Fibroblast of skin of left quadriceps (primary cell): Measurements from ENCODE around the gene MCM9.

ENCODE experiments used
- DNase-seq, 2 experiments: peaks; one replicate each; pipeline ENCODE4 v3.0.0-alpha.2; 2013; ENCODE audit warnings: low read depth in 2 of 2

Gene MCM9

GRCh38 chr6:118865100-118865391 is 69.9 kb downstream of the MCM9 start:
- DNase-seq = no peak

- no peak for DNase-seq
Measured at GRCh38 chr6:118864341-118865099, 70.4 kb downstream of the MCM9 start.

GRCh38 chr6:118862443-118862842 is 72.5 kb downstream of the MCM9 start:
- no peak for DNase-seq

- no peak for DNase-seq
Measured at GRCh38 chr6:118860880-118861279, 74.1 kb downstream of the MCM9 start.

GRCh38 chr6:118860363-118860762 is 74.6 kb downstream of the MCM9 start:
- no peak for DNase-seq

- DNase-seq = no peak
Measured at GRCh38 chr6:118859517-118860064, 75.4 kb downstream of the MCM9 start.

- no peak for DNase-seq
Measured at GRCh38 chr6:118856301-118856700, 78.7 kb downstream of the MCM9 start.

- no peak for DNase-seq
Measured at GRCh38 chr6:118853408-118853807, 81.6 kb downstream of the MCM9 start.

GRCh38 chr6:118844915-118845314 is 90.0 kb downstream of the MCM9 start:
- no peak for DNase-seq

- no peak for DNase-seq
Measured at GRCh38 chr6:118843685-118844390, 91.1 kb downstream of the MCM9 start.

GRCh38 chr6:118830691-118831090 is 104.3 kb downstream of the MCM9 start:
- DNase-seq = no peak

- no peak for DNase-seq
Measured at GRCh38 chr6:118829817-118830478, 105.0 kb downstream of the MCM9 start.

- no peak for DNase-seq
Measured at GRCh38 chr6:118826096-118826495, 108.9 kb downstream of the MCM9 start.

GRCh38 chr6:118825661-118826060 is 109.3 kb downstream of the MCM9 start:
- no peak for DNase-seq

- DNase-seq = no peak
Measured at GRCh38 chr6:118815495-118815894, 119.5 kb downstream of the MCM9 start.

GRCh38 chr6:118813775-118814174 is 121.2 kb downstream of the MCM9 start:
- peak in 1 of 2 experiments; percentile 1 for DNase-seq

- DNase-seq = no peak
Measured at GRCh38 chr6:118812970-118813369, 122.0 kb downstream of the MCM9 start.

- DNase-seq = no peak
Measured at GRCh38 chr6:118810420-118811027, 124.4 kb downstream of the MCM9 start.

GRCh38 chr6:118808793-118809638 is 125.9 kb downstream of the MCM9 start:
- DNase-seq = no peak

- DNase-seq = no peak
Measured at GRCh38 chr6:118804091-118804490, 130.9 kb downstream of the MCM9 start.

- no peak for DNase-seq
Measured at GRCh38 chr6:118801257-118801656, 133.7 kb downstream of the MCM9 start.
